ENCODE data around the gene WDFY2.

WDFY2 gene

GRCh38 chr13:51738226-51738905, 154.1 kb downstream of the WDFY2 start:
- DNase-seq (ENCODE audit: low read depth in 2 of 2) = no peak

DNA sequence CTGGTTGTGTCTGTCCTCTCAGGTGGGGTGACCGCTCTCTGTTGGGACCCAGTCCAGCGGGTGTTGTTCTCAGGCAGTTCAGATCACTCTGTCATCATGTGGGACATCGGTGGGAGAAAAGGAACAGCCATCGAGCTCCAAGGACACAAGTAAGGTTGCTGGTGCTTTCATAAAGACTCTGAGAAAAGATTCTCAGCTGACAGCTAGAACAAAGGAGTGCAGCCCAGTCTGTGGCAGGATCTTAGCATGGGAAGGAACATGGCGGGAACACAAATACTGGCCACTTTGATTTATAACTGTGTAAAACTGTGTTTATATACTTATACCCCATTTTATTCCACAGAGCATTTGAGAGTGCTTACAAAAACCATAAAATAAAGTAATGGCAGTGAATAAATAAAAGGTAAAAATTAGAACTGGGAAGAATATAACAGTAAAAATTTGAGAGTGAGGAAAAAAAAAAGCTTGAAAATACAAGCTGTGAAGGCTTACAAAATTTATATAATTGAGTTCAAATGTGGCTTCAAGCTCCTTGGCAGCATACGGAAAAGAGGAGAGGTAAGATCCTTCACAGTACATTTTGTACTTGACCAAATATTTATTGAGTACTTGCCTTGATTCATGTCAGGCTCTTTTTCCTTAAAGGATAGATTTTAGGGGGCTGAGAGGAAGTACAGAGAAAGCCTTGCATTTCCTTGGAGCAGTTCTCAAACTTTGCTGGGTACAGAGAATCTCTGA, 154.9 kb downstream of the WDFY2 start:
- DNase-seq (ENCODE audit: low read depth in 2 of 2) = no peak

- no peak for DNase-seq (ENCODE audit: low read depth in 2 of 2)
Observed at GRCh38 chr13:51740698-51741097, 156.4 kb downstream of the WDFY2 start.

DNA sequence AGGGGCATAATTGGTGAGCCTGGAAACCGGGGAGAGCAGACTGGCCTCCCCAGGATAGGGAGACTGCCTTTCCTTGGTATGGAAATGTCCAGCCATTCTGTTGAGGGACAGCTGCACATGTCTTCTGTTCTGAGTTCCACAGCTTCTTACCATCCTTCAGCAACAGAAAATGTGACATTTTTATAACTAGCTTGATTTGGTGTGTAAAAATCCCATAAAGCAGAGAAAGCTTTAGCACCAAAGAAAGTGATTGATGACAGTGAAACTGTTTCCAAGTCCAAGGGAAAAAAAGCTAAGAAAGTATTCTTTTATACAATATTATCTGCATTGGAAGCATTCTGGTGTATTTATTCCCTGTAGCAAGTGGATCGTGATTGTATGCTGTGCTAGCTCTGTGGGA, 157.8 kb downstream of the WDFY2 start:
- no peak for DNase-seq (ENCODE audit: low read depth in 2 of 2)

GRCh38 chr13:51742611-51743010, 158.3 kb downstream of the WDFY2 start:
- DNase-seq (ENCODE audit: low read depth in 2 of 2) = no peak

DNA sequence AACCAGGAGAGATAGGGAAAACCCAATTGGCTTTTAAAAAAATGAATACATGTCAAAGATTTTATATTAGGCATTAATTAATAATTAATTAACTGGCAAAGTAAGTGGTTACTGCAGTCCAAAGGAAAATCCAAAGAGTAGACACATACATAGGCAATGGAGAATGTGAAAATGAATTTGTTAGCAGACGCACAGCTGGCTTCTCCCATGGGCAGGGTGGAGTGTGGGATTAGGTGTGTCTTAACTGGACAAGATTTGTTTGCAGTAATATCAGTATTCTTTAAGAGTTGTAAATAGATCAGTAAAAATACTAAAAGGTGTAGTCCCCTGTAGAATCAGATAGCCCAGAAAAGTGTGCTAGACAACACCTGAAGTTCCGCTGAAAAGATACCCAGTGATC, 161.0 kb downstream of the WDFY2 start:
- DNase-seq (ENCODE audit: low read depth in 2 of 2) = no peak

GRCh38 chr13:51746802-51747201, 162.5 kb downstream of the WDFY2 start:
- DNase-seq (ENCODE audit: low read depth in 2 of 2) = no peak

- DNase-seq (ENCODE audit: low read depth in 2 of 2) = no peak
Observed at GRCh38 chr13:51747438-51748434, 163.5 kb downstream of the WDFY2 start.

GRCh38 chr13:51756651-51757050, 172.4 kb downstream of the WDFY2 start:
- DNase-seq (ENCODE audit: low read depth in 2 of 2) = no peak

GRCh38 chr13:51758691-51759090, 174.4 kb downstream of the WDFY2 start:
- DNase-seq (ENCODE audit: low read depth in 2 of 2) = no peak

DNA sequence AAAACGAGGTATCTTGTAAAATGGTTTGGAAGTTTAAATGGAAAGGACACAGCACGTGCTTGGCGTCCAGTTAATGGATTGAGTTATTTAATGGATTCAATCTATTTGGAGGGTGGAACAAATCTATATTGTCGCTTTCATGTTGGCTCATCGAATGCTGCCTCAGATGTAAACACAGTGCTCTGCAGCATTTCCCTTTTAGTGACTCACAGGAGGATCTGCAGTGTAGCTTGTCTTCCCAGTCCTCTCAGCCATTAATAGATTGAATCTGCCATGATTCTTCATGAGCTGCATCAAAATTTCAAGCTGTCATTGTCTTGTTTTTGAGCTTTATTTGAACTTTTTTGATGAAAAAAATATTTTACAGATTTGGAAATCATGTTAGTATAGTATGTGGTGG, 175.0 kb downstream of the WDFY2 start:
- no peak for DNase-seq (ENCODE audit: low read depth in 2 of 2)

DNA sequence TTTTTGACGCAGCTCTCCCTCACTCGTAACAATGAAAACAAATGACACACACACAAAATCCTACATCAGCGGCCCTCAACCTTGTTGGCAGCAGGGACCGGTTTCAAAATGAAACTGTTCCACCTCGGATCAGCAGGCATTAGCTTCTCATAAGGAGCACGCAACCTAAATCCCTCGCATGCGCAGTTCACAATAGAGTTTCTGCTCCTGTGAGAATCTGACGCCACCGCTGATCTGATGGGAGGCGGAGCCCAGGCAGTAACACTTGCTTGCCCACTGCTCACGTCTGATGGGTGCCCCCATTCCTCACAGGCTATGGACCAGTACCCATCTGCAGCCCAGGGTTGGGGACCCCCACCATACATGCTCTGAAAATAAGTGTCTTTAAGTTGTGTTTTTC, 176.3 kb downstream of the WDFY2 start:
- DNase-seq (ENCODE audit: low read depth in 2 of 2) = no peak

- DNase-seq (ENCODE audit: low read depth in 2 of 2) = no peak
Observed at GRCh38 chr13:51761643-51762350, 177.5 kb downstream of the WDFY2 start.

DNA sequence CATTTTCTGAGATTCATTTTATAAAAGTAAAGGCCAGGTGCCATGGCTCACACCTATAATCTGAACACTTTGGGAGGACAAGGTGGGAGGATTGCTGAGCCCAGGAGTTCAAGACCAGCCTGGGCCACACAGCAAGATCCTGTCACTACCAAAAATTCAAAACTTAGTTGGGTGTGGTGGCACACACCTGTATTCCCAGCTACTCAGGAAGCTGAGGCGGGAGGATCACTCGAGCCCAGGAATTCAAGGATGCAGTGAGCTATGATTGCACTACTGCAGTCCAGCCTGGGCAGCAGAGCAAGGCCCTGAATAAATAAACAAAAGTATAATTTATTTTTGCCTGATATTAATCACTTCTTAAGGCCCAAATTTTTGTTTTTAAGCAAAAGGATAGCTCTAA, 179.2 kb downstream of the WDFY2 start:
- DNase-seq (ENCODE audit: low read depth in 2 of 2) = no peak

- DNase-seq (ENCODE audit: low read depth in 2 of 2) = peak in 1 of 2 donors; percentile 57
Observed at GRCh38 chr13:51764184-51765141, 180.2 kb downstream of the WDFY2 start.

GRCh38 chr13:51765142-51765515, 180.9 kb downstream of the WDFY2 start:
- DNase-seq (ENCODE audit: low read depth in 2 of 2) = no peak

DNA sequence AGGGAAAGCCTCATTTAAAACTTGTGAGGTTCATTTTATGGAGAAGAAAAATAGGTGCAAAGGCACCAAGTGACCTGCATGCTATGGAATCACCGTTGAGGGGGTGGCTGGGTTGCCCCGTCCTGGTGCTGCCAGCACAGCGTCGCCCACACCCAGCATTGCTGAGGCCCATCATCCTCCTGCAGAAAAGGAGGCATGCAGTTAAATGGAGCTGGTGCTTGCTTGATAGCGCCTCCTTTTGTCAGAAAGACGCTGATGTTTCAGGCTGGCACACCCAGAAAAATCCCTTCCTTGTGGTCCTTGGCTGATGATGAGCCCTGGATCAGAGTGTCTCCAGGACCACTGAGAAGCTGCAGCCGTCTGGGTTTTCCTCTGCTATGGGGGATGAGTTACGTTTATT, 182.8 kb downstream of the WDFY2 start:
- no peak for DNase-seq (ENCODE audit: low read depth in 2 of 2)

GRCh38 chr13:51768378-51768921, 184.2 kb downstream of the WDFY2 start:
- DNase-seq (ENCODE audit: low read depth in 2 of 2) = no peak

DNA sequence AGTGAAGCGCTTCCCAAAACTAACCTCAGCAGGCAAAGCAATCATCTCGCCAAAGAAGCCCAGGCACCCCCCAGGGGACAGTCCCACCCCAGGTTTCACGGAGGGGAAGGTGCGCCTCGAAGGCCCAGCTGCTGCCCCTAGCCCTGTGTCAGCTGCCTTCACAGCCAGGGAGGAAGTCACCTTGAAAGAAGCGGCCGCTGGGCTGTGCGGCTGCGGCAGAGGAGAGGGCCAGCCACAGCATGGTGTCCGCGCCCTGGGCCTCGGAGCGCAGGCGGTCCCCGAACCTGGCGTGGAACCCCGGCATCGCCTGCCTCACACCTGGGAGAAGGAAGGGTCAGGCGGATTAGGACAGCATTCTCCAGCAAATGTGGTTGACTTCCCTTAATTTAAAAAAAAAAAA, 184.7 kb downstream of the WDFY2 start:
- no peak for DNase-seq (ENCODE audit: low read depth in 2 of 2)

GRCh38 chr13:51769455-51770127, 185.3 kb downstream of the WDFY2 start:
- DNase-seq (ENCODE audit: low read depth in 2 of 2) = no peak
